Smooth muscle cell (in vitro differentiated cells): ENCODE results near the gene C6orf163. TPM values are rescaled to one million over a fixed set of nuclear protein-coding genes. Genes with fewer than 3 reads are reported as not detected.
A peak's percentile ranks its signal among the peaks of the same experiment; 100 is the strongest.
"Not testable (repeated sequence)": the region's sequence is repeated elsewhere in the genome, so short reads cannot be mapped to it uniquely, and the experiment has no call there.

Experiments
- DNase-seq: peaks from one replicate; lab custom pipeline; 2025; ENCODE audit not compliant: unreplicated experiment; lab: John Stamatoyannopoulos, UW
- H2AFZ ChIP-seq: fragments of 200-600 bp; sonication (generic); 2 replicates; pipeline ENCODE4 v1.6.0; 2016; ENCODE audit warnings: antibody characterized with exemption, low read depth, mild to moderate bottlenecking
- H3F3A ChIP-seq: fragments of 200-600 bp; sonication (generic); 2 replicates; pipeline ENCODE4 v1.6.0; 2017; ENCODE audit warnings: antibody characterized with exemption, low read depth
- H3K27ac ChIP-seq: fragments of 200-600 bp; sonication (generic); 2 replicates; pipeline ENCODE4 v1.5.1; 2016; ENCODE audit warnings: low read depth, mild to moderate bottlenecking
- H3K27me3 ChIP-seq: fragments of 200-600 bp; sonication (generic); 2 replicates; pipeline ENCODE4 v1.6.1; 2016; ENCODE audit warnings: low read depth, mild to moderate bottlenecking
- H3K36me3 ChIP-seq: fragments of 200-600 bp; sonication (generic); 2 replicates; pipeline ENCODE4 v1.5.1; 2016; ENCODE audit warnings: low read depth
- H3K4me1 ChIP-seq: fragments of 200-600 bp; sonication (generic); 2 replicates; pipeline ENCODE4 v1.5.1; 2016; ENCODE audit warnings: low read depth
- H3K4me2 ChIP-seq: fragments of 200-600 bp; sonication (generic); 2 replicates; pipeline ENCODE4 v1.6.0; 2016; ENCODE audit warnings: mild to moderate bottlenecking
- H3K4me3 ChIP-seq: fragments of 200-600 bp; sonication (generic); 2 replicates; pipeline ENCODE4 v1.5.1; 2016; ENCODE audit warnings: mild to moderate bottlenecking
- H3K79me2 ChIP-seq: fragments of 200-600 bp; sonication (generic); 2 replicates; pipeline ENCODE4 v1.6.0; 2016; ENCODE audit warnings: low read depth, mild to moderate bottlenecking
- H3K9ac ChIP-seq: fragments of 200-600 bp; sonication (generic); 2 replicates; pipeline ENCODE4 v1.6.0; 2016; ENCODE audit warnings: low read depth
- H3K9me3 ChIP-seq: fragments of 200-600 bp; sonication (generic); replicated peaks from 2 replicates; pipeline ENCODE4 v1.5.1; 2016; ENCODE audit warnings: low read depth
- H4K20me1 ChIP-seq: fragments of 200-600 bp; sonication (generic); 2 replicates; pipeline ENCODE4 v1.6.0; 2016; ENCODE audit warnings: low read depth
- CTCF ChIP-seq: fragments of 200-600 bp; sonication (generic); IDR thresholded peaks from 2 replicates; pipeline ENCODE4 v1.5.1; 2017; ENCODE audit warnings: borderline replicate concordance, mild to moderate bottlenecking, antibody characterized with exemption; ENCODE audit not compliant: insufficient read depth, poor library complexity, severe bottlenecking
- WGBS: methylation state at CpG from one replicate; pipeline ENCODE4 v1.1.7; 2016; ENCODE audit warnings: low lambda C conversion rate; 5-methylcytosine and 5-hydroxymethylcytosine counted together
- polyA plus RNA-seq: library from polyadenylated mRNA; unstranded; fragments of >200 nt; fragmentation: Nextera tagmentation; extraction: Ambion mirVana; gene quantifications from 2 replicates; pipeline ENCODE4 v1.2.1, GENCODE V29; 2016
- total RNA-seq: library from RNA; depleted of rRNA; stranded (reverse); fragments of >200 nt; gene quantifications from 2 replicates; pipeline ENCODE4 v1.2.3, GENCODE V29; 2014

Gene C6orf163
- 0.99 and 3.1 TPM in 2 replicates for total RNA-seq
- polyA plus RNA-seq, result 0.56 and 0.59 TPM in 2 replicates

DNA sequence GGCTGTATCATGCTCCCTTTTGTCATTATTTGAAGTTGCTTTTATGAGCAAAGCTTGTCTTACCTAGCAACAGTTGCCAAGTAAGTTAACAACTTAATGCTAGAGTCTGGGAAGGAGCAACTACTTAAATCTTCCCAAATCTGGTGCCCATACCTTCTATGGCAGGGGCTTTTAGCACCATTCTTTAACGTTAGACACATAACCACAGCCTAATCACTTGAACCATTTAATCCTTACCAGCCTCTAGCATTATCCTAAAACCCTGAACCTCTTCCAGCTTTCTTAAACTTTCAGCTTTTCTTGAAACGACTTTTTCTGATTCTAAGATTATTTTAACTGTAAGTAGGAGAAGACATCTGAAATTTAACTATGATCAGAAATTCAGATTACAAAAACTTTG, at the start of gene C6orf163:
Gene C6orf163 (plus strand): TSS at position 83 of the 400 bp plus-strand sequence. CDS start 287 bp downstream, at position 370.
- H3K9ac ChIP-seq, result peak within 1 kb of the TSS; percentile 61
- no peak for TF ChIP-seq CTCF
- H3K4me3 ChIP-seq, result no peak within 1 kb of the TSS
- H3K4me1 ChIP-seq, result peaks cover 7% of the 10 kb centered on the region
- peak within 1 kb of the TSS; percentile 83 for H3K27ac ChIP-seq
- no peaks in the 10 kb centered on the region for H3K79me2 ChIP-seq
- H2AFZ ChIP-seq, result no peak within 1 kb of the TSS
- H4K20me1 ChIP-seq, result peaks cover 42% of the 10 kb centered on the region
- peak within 1 kb of the TSS; percentile 51 for H3K4me2 ChIP-seq
- no peak for DNase-seq
- 10% methylated on average over 2 of the region's 2 CpGs for WGBS
- no peaks in the 10 kb centered on the region for H3K36me3 ChIP-seq
- no peaks in the 10 kb centered on the region for H3K27me3 ChIP-seq
- no peaks in the 10 kb centered on the region for H3K9me3 ChIP-seq
- peaks cover 8% of the 10 kb centered on the region for H3F3A ChIP-seq

DNA sequence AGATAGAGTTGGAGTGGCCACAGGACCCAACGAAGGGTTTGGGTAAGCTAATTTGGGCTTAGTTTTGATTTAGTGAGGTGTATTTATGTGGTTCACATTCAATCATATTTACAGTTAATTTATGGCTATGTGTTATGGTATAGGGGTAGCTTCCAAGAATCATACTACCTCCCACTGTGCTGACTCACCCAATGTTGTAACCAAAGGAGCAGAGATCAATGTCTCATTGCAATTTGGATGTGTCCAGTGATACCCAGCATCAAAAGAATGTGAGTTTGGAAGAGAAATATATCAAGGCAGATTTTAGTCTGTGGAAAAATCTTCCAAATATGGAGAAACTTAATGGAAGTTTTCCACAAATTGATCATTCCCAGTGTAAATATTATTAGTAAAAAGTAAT, 47.5 kb upstream of the C6orf163 start:
- H3K27me3 ChIP-seq, result no peaks in the 10 kb centered on the region
- no peak for DNase-seq
- no peaks in the 10 kb centered on the region for H3K79me2 ChIP-seq
- no peak overlapping the region for H3K27ac ChIP-seq
- H3K4me1 ChIP-seq, result no peaks in the 10 kb centered on the region
- WGBS, result 93% methylated on average over 1 of the region's 1 CpG
- no peak overlapping the region for H3K9ac ChIP-seq
- TF ChIP-seq CTCF, result no peak
- H3K4me3 ChIP-seq, result no peak overlapping the region
- no peak overlapping the region for H2AFZ ChIP-seq
- H3K9me3 ChIP-seq, result no peaks in the 10 kb centered on the region
- H4K20me1 ChIP-seq, result no peaks in the 10 kb centered on the region
- H3F3A ChIP-seq, result no peaks in the 10 kb centered on the region
- no peaks in the 10 kb centered on the region for H3K36me3 ChIP-seq
- no peak overlapping the region for H3K4me2 ChIP-seq

- WGBS, result 85% methylated on average over 9 of the region's 9 CpGs
- H3K27me3 ChIP-seq, result not testable (repeated sequence)
Measured at GRCh38 chr6:87301277-87301676, 43.3 kb upstream of the C6orf163 start.

GRCh38 chr6:87308970-87309369, 35.6 kb upstream of the C6orf163 start:
- no peaks in the 10 kb centered on the region for H3K9me3 ChIP-seq
- H3K4me2 ChIP-seq, result no peak overlapping the region
- H3K27ac ChIP-seq, result no peak overlapping the region
- WGBS, result 74% methylated on average over 4 of the region's 4 CpGs
- H3F3A ChIP-seq, result no peaks in the 10 kb centered on the region
- H3K27me3 ChIP-seq, result peaks cover 7% of the 10 kb centered on the region
- H3K79me2 ChIP-seq, result no peaks in the 10 kb centered on the region
- no peaks in the 10 kb centered on the region for H3K4me1 ChIP-seq
- no peaks in the 10 kb centered on the region for H4K20me1 ChIP-seq
- H3K9ac ChIP-seq, result no peak overlapping the region
- TF ChIP-seq CTCF, result no peak
- no peak overlapping the region for H2AFZ ChIP-seq
- no peak overlapping the region for H3K4me3 ChIP-seq
- no peak for DNase-seq
- H3K36me3 ChIP-seq, result no peaks in the 10 kb centered on the region

More at GRCh38 chr6:87301277-87301676, 43.3 kb upstream of the C6orf163 start:
- H3K4me2 ChIP-seq, H3K9ac ChIP-seq, H3K36me3 ChIP-seq, DNase-seq, H4K20me1 ChIP-seq, H2AFZ ChIP-seq, H3K4me1 ChIP-seq, H3F3A ChIP-seq, H3K4me3 ChIP-seq, H3K27ac ChIP-seq, H3K79me2 ChIP-seq, H3K9me3 ChIP-seq: not testable (repeated sequence)
